Fibroblast of skin of back (primary cell): Measurements from ENCODE around the gene NOSTRIN. TPM values are rescaled to one million over a fixed set of nuclear protein-coding genes. Genes with fewer than 3 reads are reported as not detected.
"Not testable (repeated sequence)": the region's sequence is repeated elsewhere in the genome, so short reads cannot be mapped to it uniquely, and the experiment has no call there.

Experiments
- DNase-seq: peaks from one replicate; pipeline ENCODE4 v3.0.0-alpha.2; 2013
- polyA plus RNA-seq, 2 experiments: library from polyadenylated mRNA; unstranded; fragments of 120-200 nt; gene quantifications; one replicate each; pipeline ENCODE4 v1.2.1, GENCODE V29; 2013; ENCODE audit not compliant: insufficient read length in 2 of 2

NOSTRIN gene, protein sequence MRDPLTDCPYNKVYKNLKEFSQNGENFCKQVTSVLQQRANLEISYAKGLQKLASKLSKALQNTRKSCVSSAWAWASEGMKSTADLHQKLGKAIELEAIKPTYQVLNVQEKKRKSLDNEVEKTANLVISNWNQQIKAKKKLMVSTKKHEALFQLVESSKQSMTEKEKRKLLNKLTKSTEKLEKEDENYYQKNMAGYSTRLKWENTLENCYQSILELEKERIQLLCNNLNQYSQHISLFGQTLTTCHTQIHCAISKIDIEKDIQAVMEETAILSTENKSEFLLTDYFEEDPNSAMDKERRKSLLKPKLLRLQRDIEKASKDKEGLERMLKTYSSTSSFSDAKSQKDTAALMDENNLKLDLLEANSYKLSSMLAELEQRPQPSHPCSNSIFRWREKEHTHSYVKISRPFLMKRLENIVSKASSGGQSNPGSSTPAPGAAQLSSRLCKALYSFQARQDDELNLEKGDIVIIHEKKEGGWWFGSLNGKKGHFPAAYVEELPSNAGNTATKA
- polyA plus RNA-seq (2013, experiment 1 of 2; ENCODE audit: insufficient read length): 0.50 TPM
- not detected for polyA plus RNA-seq (2013, experiment 2 of 2; ENCODE audit: insufficient read length)

DNA sequence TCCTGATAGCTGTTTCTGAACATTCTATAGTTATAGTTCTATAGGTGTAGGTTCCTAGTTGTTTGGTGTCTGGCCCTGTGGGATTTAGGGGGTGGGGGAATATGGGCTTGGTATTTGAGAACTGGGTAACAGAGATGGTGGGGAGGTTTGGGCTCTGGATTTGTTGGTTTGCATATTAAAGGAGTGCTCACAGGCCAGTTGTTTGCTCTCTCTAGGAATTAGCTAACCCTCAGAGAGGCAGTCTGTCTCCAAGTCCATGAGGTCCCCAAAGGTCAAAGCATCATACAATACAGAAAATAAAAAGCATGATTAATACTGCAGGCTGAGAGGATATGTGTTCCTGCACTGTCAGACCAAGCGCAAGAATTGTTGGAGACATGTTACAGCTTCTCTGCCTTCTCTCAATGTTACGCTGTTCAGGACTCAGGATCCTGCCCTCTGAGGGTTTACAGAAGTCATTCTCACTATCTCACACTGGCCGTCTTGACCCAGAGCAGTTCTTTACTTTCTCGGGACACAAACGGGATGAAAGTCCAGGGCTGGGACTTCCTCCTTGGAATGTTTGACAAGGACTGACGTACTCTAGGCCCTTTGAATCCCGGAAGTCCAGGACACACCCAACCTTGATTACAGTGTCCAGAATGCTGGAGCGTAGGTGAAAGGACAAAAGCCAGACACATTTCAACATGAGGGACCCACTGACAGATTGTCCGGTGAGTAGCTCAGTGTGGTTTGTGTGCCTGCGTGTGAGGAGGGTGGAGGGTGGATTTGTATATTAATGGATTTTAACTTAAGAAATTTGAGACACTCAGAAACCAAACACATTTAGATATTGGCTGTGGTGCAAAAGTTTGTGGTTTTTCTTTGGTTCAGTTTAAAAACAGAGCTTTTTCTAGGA lies at the start of gene NOSTRIN:
NOSTRIN (plus strand) TSS at position 677 of the 898 bp plus-strand sequence; CDS start at position 687, 10 bp downstream.
- no peak for DNase-seq

DNA sequence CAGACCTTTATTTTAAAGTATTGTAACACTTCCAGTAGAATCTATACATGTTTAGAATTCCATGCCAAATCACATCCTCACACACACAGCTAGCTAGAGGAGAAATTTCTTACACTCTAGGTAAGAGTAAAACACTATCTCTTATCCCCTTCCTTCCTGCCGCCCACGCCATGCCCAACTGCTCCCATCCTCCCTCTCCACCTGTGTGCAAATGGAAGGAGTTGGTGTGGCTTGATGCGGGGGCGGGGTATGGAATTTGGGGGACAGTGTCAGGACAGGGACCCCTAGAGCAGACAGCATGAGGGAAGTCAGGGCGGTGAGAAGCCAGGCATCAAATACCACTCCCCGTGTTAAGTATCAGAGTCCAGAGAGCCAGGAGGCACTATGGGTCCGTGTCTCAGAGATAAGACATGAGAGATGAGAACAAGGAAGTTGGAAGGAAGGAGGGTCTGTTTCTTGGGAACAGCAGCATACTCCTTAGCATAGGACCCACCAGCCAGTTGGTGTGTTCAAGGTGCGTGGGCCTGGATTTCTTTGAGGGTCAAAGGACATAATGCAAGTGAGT lies 48.6 kb upstream of the NOSTRIN start:
- no peak for DNase-seq

DNA sequence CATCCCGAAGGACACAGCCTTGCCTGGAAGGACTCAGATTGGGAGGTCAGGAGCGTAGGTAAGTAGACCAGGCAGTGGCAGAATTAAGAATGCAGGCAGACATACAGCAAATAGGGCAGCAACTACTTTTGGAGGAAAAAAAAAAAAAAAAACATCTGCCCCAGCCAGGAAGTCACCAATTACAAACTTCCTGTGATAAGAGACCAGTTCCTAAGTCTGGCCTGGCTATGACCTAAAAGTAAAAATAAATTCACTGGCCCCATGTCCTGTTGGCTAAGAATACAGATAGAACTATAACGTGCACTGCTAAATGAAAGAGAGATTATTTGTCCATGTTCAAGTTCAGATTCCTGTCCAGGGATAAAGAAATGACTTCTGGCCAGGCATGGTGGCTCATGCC lies 45.2 kb upstream of the NOSTRIN start:
- DNase-seq: no peak

DNA sequence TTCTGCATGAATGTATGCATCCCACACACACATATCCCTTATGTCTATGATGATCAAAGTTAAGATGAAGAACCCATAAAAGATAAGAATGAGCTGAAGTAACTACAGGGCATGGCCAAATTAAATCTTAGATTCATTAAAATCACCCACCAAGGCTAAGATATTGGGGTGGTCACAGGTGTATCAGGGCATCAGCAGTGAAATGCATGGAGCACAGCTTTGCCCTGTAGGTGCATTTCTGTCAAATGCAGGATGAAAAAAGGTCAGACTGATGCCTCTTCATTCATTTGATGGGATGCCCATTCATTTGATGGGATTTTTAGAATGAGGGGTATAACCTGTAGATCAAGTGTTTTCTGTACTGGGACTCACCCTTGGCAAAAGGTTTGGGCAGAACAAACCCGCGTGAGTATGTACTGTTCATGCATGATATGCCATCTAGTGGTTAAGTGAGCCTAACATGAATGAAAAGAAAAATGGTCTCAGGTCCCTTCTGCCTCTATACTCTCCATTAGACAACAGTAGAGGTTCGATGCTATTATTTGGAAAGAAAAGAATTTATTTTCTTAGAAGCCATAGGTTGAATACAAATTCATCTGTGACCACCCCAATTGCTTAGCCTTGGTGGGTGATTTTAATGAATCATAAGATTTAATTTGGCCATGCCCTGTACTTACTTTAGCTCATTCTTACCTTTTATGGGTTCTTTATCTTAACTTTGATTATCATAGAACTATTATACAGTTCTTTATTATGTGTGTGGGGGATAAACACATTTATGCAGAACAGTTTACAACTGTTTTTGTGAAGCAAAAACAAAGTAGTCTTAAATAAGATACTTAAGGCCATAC lies 43.2 kb upstream of the NOSTRIN start:
- DNase-seq: peak; percentile 50

DNA sequence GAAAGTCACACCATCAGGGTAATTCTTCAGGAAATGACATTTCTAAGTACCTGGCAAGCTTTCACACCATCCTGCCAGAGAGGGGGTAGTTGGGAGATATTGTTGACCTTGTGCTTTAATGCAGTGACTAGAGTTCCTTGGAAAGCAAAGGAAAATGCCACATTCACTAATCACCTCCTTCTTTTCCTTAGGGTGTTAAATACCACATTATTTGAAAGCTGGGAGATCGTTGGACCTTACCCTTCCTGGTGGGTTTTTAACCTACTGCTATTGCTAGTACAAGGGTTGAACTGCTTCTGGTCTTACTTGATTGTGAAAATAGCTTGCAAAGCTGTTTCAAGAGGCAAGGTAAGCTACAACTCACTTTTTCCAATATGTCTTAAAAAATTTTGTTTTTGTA lies 37.0 kb upstream of the NOSTRIN start:
- no peak for DNase-seq

DNA sequence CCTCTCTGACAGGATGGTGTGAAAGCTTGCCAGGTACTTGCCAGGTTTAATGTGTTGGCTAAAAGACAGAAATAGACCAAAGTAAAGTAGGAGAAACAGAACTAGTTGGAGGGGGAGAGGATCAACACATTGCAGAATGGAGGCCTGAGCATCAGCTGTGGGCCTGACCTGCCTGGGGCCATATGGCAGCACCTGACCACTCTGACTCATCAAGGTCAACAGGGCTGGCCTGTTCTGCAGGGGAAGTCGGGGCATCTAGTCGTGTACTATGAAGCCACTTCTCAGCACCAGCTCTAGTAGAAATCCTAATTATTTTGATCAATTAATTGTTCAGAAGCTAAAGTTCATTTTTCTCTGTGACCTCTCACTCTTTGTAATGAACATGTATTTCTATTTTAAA lies 35.8 kb upstream of the NOSTRIN start:
- DNase-seq: no peak

DNA sequence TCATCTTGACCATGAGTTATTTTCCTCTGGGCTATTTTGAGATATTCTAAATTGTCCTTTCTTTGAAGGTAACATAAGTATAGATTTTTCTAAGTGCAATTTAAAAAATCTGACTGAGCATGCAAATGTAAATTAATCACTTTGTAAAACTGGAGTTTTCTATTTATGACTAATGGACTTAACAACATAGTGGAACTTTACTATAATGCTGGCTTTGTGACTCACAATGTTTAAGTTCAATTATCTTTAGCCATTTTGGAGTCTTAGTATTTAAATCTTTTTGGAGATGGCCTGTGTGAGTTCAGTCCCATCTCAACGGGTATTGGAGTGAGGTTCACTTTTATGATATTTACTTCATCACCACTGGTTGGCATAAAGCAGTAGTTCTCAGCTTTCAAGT lies 35.2 kb upstream of the NOSTRIN start:
- no peak for DNase-seq

DNA sequence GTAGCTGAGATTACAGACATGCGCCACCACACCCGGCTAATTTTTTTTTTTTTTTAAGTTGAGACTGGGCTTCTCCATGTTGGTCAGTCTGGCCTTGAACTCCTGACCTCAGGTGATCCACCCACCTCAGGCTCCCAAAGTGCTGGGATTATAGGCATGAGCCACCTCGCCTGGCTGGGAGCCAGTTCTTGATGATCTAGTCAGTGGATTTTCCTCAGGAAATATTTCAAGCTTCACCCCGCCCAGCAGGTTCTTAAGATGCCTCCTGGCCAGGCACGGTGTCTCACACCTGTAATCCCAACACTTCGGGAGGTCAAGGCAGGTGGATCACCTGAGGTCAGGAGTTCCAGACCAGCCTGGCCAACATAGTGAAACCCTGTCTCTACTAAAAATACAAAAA lies 34.1 kb upstream of the NOSTRIN start:
- not testable (repeated sequence) for DNase-seq

DNA sequence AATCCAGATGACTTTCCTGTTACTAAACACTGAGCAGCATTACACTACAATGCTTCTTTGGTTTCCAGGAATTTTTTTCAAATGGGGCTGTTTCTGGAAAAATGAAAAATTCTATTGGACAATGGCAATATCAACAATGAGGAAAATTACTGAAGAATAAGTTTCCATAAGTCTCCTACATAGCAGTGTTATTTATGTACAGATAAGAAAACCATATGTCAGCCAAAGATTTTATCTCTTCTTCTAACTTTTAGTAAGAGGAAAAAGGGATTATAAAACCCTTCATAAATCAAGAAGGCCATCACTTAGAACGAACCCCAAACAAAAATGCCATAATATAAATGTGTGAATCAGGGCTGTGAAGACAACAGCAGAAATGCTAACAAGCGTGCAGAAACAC lies 31.6 kb upstream of the NOSTRIN start:
- peak; percentile 17 for DNase-seq

DNA sequence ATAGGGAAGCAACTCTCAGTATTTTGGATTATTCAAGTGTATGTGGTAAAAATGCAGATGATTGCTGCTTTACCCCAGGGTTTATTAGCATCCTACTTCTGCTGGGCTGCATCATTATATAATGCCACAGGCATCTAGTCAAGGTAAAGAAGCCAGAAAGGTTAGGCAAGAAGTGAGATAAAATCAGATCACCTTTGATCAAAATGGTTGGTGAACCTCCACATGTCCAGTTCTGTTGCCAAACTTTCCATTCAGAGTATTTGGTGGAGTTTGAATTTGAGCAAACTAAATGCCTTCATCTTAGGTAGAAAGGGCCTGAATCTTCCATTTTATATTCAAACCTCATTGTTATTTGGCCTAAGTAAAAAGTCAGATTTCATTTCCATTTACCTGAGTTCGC lies 29.7 kb upstream of the NOSTRIN start:
- no peak for DNase-seq

DNA sequence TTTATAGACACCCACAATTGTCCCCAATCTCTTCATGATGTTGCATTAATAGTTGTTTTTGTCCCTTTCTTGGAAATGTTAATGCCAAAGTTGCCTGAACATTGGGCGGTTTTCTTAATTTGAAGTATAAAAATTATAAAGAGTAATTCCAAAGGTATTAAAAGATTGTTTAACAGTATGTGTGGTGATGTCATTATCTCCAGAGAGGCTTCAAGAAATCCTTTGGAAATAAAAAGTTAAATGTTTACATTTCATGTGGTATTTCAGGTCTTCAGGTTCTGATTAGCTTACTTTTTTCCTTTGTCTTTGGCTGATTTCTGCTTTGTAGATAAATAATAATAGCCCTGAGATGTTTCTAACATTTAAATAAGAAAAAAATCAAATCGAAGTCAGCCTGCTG lies 29.3 kb upstream of the NOSTRIN start:
- DNase-seq: no peak

DNA sequence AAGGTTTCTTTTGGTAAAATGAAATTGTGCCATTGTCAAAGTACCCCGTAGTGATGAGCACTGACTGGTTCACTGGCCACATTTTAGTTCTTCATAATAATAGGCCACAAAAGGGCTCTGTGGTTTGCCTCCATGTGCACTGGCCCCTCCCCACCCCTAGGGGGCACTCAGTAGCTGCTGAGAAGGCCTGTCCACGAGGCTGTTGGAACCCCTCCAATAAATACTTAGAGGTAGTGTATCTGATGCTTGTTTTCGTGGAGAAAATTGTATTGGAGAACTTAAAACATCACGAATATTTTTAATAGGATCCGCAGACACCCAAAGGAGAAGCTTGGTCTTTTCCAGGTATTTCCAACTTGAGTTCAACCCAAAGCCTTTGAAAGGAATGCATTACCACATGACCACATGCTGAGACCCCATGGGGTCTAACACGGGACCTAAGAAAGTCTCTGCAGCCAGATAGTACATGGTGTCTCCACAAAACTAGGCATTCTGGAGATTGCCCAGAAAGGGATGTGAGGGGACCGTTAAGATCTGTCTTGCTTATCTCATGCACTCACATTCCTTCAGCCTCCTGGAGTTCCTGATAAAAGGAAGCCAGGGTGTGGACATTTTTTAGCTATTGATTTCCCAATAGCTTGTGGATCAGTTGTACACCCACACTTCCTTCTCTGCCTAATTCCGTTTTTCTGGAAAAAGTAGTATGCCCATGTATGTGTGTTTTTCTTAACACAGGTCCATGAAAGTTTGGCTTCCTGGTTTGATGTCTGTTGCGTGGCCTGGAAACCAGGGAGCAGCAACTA lies 28.5 kb upstream of the NOSTRIN start:
- DNase-seq: peak; percentile 41

DNA sequence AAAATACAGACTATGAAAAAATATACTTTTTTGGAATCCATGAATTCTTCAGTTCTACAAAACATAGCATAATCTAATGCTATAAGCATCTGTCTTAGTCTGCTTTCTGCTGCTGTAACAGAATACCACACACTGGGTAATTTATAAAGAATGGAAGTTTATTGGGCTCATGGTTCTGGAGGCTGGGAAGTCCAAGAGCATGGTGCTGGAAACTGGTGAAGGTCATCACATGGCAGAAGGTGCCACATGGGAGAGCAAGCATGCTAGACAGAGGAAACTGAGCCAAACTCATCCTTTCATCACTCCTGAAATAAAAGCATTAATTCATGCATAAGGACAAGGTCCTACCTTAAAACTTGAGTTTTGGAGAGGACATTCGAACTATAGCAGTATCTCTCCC lies 26.6 kb upstream of the NOSTRIN start:
- DNase-seq: no peak

DNA sequence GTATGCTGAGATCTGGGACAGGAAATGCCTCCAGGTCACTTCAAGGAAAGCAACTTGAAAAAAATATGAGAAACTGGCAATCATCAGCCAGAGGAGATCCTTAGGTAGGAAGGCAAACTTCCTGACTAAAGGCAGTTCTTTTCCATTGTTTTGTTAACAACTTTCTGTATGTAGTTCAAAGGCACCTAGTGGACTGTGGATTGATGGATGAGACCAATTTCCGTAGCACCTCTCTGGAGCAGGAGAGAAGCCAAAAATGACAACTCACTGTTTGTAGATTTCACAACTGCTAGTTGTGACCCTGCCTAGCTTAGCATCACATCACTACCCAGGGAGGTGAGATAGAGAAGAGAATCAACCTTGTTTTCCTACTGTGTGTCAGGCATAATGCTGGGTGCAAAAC lies 21.8 kb upstream of the NOSTRIN start:
- DNase-seq: no peak

DNA sequence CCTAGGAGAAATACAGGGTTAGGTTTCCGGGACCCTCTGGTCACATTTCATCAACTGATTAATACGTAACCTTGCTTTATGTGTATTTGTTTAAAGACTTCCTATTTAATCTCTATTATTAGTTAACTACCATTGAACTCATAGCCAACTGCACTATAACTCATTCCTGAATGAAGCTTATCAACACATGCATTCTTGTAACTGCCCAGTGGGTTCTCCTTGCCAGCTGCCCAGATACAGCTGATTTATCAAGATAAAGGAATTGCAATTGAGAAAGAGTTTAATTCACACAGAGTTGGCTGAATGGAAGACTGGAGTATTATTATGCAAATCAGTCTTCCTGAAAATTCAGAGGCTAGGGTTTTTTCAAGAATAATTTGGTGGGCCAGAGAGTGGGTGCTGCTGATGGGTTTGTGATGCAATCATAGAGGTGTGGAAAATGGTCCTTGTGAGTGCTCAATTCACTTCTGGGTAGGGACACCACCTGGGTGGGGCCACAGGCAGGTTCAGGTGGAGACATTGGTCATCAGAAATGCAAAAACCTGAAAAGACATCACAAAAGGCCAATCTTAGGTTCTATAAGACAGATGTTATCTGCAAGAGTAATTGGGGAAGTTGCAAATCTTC lies 21.1 kb upstream of the NOSTRIN start:
- no peak for DNase-seq

DNA sequence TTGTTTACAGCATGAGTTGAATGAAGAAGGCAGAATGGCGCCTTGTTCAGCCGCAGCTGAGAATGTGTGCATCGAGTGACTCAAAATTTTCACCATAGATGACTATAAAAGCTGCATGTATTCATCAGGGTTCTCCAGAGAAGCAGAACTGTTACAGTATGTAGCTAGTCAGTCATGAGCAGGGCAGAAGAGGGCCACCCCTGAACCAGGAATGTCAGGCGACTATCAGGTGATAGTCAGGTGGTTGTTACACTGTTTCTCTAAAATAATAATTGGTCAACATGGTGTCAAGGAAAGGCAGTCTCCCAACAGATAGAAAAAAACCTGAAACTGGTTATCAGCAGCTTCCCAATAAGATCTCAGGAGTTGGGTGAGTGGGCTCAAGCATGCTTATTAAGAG lies 20.2 kb upstream of the NOSTRIN start:
- DNase-seq: no peak

DNA sequence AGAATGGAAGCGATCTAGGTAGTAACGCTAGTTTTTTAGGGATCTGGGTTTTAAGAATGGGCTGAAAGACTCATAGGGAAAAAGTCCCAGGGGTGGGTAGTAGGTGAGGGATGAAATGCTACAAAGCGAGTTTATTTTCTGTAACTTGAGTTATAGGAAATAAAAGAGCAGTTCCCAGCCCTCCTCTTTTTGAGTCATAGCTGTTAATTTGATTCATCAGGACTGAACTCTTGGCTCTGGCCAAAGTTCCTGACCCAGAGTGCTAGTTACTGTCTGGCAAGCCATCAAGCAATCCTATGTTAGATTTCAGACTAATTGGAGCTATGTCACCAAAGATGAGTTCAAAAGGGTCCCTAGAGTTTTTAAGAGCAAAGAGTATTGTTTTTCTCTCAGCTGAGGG lies 17.4 kb upstream of the NOSTRIN start:
- DNase-seq: no peak

DNA sequence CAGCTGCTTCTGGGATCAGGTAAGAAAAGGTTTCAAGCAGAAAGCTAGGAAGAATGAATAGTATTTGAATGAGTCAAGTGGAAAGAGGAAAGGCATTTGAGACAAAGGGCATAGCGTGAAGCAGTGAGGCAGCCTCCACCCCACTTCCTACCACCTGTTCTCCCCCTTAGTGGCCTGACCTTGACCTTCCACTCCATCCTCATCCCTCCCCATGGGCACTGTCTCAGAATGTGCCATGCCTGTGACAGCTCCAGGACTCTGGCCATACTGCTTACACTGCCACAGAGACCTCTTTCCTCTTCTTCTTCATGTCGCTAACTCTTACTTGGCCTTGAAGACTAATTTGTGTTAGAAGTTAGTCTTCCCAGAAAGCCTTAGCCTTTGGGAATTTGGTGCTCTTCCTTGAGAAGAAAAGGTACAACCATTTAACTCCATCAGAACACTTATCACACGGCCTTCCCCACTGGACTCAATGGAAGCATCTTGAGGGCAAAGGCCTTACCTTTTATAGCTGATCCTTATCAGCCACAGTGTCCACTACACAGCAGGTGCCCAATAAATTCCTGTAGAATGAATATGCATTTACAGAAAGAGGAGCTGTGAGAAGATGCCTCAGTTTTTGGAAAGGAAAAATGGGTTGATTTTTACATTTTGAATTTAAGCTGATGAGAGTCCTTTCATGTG lies 15.2 kb upstream of the NOSTRIN start:
- no peak for DNase-seq

DNA sequence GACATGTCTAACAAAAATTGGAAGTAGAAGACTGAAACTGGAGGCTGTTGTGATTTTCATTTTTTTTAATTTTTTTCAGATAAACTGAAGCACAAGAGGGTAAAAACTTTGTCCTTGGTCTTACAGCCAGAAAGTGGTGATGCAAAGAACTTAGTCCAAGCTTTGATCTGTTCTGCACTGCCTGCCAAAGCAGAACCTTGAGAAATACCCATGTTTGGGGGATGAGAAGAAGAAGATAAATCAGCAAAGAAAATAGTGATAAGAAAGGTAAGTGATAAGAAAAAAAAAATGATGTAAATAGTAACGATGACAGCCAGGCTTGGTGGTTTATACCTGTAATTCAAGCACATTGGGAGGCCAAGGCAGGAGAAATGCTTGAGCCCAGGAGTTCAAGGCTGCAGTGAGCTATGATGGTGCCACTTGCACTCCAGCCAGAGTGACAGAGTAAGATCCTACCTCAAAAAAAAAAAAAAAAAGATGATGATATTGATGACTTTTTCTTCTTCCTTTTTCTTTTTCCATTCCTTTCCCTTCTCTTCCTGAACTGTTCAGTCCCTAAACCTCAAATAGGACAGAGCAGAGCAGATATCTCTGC lies 14.6 kb upstream of the NOSTRIN start:
- DNase-seq: no peak

DNA sequence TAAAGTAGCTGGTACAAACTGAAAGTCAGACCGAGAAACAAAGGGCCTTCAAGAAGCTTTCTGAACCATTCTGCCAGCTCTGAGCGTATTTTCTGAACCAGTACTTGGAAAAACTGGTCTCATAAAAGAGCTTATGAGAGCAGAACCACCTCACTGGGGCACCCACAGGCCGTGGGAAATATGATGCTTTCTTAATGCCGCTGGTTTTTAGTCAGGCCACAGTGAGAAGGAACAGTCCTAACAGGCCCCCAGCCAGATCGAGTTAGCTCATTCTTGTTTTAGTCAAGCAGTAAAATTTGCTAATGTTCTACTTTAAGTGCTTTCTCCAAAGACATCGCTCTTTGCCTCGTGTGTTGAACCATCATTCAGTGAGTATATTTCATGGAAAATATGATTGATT lies 12.7 kb upstream of the NOSTRIN start:
- DNase-seq: no peak
